GM23338 (cell line): Measurements from ENCODE around the gene ZBP1. TPM values are rescaled to one million over a fixed set of nuclear protein-coding genes. Genes with fewer than 3 reads are reported as not detected.

ENCODE experiments used
- ATAC-seq: fragments of 200-7000 bp; cut with Tn5 transposase; 3 replicates; pipeline ENCODE4 v1.9.1; 2020
- DNase-seq: peaks from one replicate; pipeline ENCODE4 v3.0.0-alpha.2; 2015; ENCODE audit warnings: low spot score
- H2AFZ ChIP-seq: fragments of 200-600 bp; sonication (generic); 2 replicates; pipeline ENCODE4 v1.8.0; 2016; ENCODE audit warnings: antibody characterized with exemption, mild to moderate bottlenecking, moderate library complexity
- H3F3A ChIP-seq: fragments of 200-600 bp; sonication (generic); replicated peaks from 2 replicates; pipeline ENCODE4 v1.8.0; 2017; ENCODE audit warnings: antibody characterized with exemption, mixed run types, low read depth
- H3K27ac ChIP-seq: fragments of 200-600 bp; sonication (generic); 2 replicates; pipeline ENCODE4 v1.6.1; 2016; ENCODE audit warnings: low read depth
- H3K27me3 ChIP-seq: fragments of 200-600 bp; sonication (generic); 2 replicates; pipeline ENCODE4 v1.8.0; 2016; ENCODE audit warnings: mild to moderate bottlenecking, mixed run types, moderate library complexity; ENCODE audit not compliant: insufficient read depth
- H3K36me3 ChIP-seq: fragments of 200-600 bp; sonication (generic); 2 replicates; pipeline ENCODE4 v1.8.0; 2016; ENCODE audit warnings: mild to moderate bottlenecking; ENCODE audit not compliant: insufficient read depth
- H3K4me1 ChIP-seq: fragments of 200-600 bp; sonication (generic); 2 replicates; pipeline ENCODE4 v1.8.0; 2016; ENCODE audit warnings: mild to moderate bottlenecking, moderate library complexity; ENCODE audit not compliant: insufficient read depth
- H3K4me2 ChIP-seq: fragments of 200-600 bp; sonication (generic); 2 replicates; pipeline ENCODE4 v1.7.1; 2017; ENCODE audit warnings: mixed run types
- H3K4me3 ChIP-seq: fragments of 200-600 bp; sonication (generic); 2 replicates; pipeline ENCODE4 v1.6.1; 2016; ENCODE audit warnings: mixed run types
- H3K79me2 ChIP-seq: fragments of 200-600 bp; sonication (generic); replicated peaks from 2 replicates; pipeline ENCODE4 v1.8.0; 2017; ENCODE audit warnings: mild to moderate bottlenecking; ENCODE audit not compliant: insufficient read depth
- H3K9me2 ChIP-seq: fragments of 200-600 bp; sonication (generic); 2 replicates; pipeline ENCODE4 v1.8.0; 2017; ENCODE audit not compliant: insufficient read depth
- H4K20me1 ChIP-seq: fragments of 200-600 bp; sonication (generic); replicated peaks from 2 replicates; pipeline ENCODE4 v1.8.0; 2017; ENCODE audit warnings: mild to moderate bottlenecking; ENCODE audit not compliant: insufficient read depth
- H3K27ac Mint-ChIP-seq: 2 replicates; pipeline ENCODE4 v1.8.0; 2020; ENCODE audit warnings: inconsistent platforms, mild to moderate bottlenecking, moderate library complexity, mixed read lengths
- H3K27me3 Mint-ChIP-seq: 3 replicates; pipeline ENCODE4 v1.8.0; 2022; ENCODE audit warnings: low read depth, mild to moderate bottlenecking, moderate library complexity, mixed read lengths, inconsistent platforms; ENCODE audit not compliant: insufficient read depth, poor library complexity
- H3K36me3 Mint-ChIP-seq: 3 replicates; pipeline ENCODE4 v1.8.0; 2021; ENCODE audit warnings: low read depth, mild to moderate bottlenecking, inconsistent platforms, moderate library complexity, mixed read lengths
- H3K4me1 Mint-ChIP-seq: 3 replicates; pipeline ENCODE4 v1.8.0; 2020; ENCODE audit warnings: mild to moderate bottlenecking, inconsistent platforms, mixed read lengths
- H3K4me3 Mint-ChIP-seq: 3 replicates; pipeline ENCODE4 v1.8.0; 2021; ENCODE audit warnings: moderate library complexity, mild to moderate bottlenecking, inconsistent platforms, mixed read lengths
- H3K9me3 Mint-ChIP-seq: 3 replicates; pipeline ENCODE4 v1.8.0; 2020; ENCODE audit warnings: moderate library complexity, mild to moderate bottlenecking, inconsistent platforms, mixed read lengths
- EZH2 ChIP-seq: fragments of 200-600 bp; sonication (generic); IDR thresholded peaks from one replicate; pipeline ENCODE4 v1.8.0; 2017; ENCODE audit warnings: antibody characterized with exemption, mild to moderate bottlenecking, low read depth; ENCODE audit not compliant: unreplicated experiment
- POLR2AphosphoS5 ChIP-seq: IDR thresholded peaks from 2 replicates; pipeline ENCODE4 v1.6.1; 2016; ENCODE audit warnings: antibody characterized with exemption, low read depth
- STAT1 ChIP-seq: IDR thresholded peaks from one replicate; pipeline ENCODE4 v1.6.1; 2016; ENCODE audit warnings: antibody characterized with exemption; ENCODE audit not compliant: unreplicated experiment
- polyA plus RNA-seq: library from polyadenylated mRNA; unstranded; fragments of >200 nt; fragmentation: Nextera tagmentation; extraction: Ambion mirVana; gene quantifications from 2 replicates; pipeline ENCODE4 v1.2.1, GENCODE V29; 2016
- total RNA-seq: library from RNA; depleted of rRNA; stranded (reverse); fragments of >200 nt; shearing (Covaris generic); gene quantifications from 2 replicates; pipeline ENCODE4 v1.2.3, GENCODE V29; 2014
- TF ChIP-seq, protein P1 (sequence below), 2 experiments: fragments of 200-600 bp in 1 of 2; sonication (generic) in 1 of 2; conservative IDR thresholded peaks; 2 replicates each; pipeline versions ENCODE4 v1.5.1 to v1.6.1; 2016 to 2017; ENCODE audit warnings: antibody characterized with exemption in 2 of 2, low read depth in 2 of 2, mild to moderate bottlenecking in 2 of 2, moderate library complexity in 1 of 2
- TF ChIP-seq, protein P2 (sequence below): fragments of 250-450 bp; sonication (Bioruptor Pico); IDR thresholded peaks from 2 replicates; pipeline ENCODE4 v1.5.0; 2020; ENCODE audit warnings: mild to moderate bottlenecking, moderate library complexity

ZBP1 gene
- total and polyA plus RNA-seq, 2 experiments from 2014 or later: not detected

DNA sequence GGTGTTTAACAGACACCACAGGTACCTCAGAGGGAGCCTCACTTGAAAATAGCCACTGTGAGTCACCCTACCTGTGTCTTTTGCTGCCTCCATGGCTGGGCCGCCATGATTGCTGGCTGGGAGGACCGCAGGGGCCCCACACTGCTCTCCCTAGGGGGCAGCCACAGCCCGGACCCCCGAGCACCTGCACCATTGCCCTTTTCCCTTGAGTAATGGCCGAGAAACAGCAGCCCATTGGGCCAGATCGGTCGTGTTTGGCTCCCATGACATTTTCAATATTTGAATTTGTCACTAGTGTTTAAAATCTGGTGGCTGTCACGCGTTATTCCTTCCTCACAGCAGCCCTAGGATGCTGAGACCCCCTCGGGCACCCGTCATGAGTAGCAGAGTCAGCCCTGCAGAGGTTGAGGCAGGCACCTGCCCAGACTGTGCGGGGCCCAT, 6.7 kb downstream of the ZBP1 start:
- no peak overlapping the region for H3K4me3 Mint-ChIP-seq
- H3K27ac Mint-ChIP-seq: no peak overlapping the region
- H3K27me3 Mint-ChIP-seq: peaks cover 10% of the 10 kb centered on the region
- TF ChIP-seq, protein P1, sequence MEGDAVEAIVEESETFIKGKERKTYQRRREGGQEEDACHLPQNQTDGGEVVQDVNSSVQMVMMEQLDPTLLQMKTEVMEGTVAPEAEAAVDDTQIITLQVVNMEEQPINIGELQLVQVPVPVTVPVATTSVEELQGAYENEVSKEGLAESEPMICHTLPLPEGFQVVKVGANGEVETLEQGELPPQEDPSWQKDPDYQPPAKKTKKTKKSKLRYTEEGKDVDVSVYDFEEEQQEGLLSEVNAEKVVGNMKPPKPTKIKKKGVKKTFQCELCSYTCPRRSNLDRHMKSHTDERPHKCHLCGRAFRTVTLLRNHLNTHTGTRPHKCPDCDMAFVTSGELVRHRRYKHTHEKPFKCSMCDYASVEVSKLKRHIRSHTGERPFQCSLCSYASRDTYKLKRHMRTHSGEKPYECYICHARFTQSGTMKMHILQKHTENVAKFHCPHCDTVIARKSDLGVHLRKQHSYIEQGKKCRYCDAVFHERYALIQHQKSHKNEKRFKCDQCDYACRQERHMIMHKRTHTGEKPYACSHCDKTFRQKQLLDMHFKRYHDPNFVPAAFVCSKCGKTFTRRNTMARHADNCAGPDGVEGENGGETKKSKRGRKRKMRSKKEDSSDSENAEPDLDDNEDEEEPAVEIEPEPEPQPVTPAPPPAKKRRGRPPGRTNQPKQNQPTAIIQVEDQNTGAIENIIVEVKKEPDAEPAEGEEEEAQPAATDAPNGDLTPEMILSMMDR (conservative IDR thresholded peaks at IDR 0.05; ENCODE audit: low read depth in 2 of 2): no peak
- TF ChIP-seq EZH2 (no peak), STAT1 (no peak), POLR2AphosphoS5 (no peak)
- Histone ChIP-seq H3K27me3 (no peaks in the 10 kb centered on the region), H3K4me2 (no peak overlapping the region), H3K4me1 (no peaks in the 10 kb centered on the region), H3K4me3 (no peak overlapping the region), H3K36me3 (no peaks in the 10 kb centered on the region), H3K79me2 (no peaks in the 10 kb centered on the region), H2AFZ (no peak overlapping the region), H4K20me1 (no peaks in the 10 kb centered on the region), H3K27ac (no peak overlapping the region), H3K9me2 (0 out of 2 replicates have a peak, but pooled peaks cover 2% of the 10 kb centered on the region), H3F3A (no peaks in the 10 kb centered on the region)
- ATAC-seq (no peak), DNase-seq (no peak)
- H3K36me3 Mint-ChIP-seq: no peaks in the 10 kb centered on the region
- H3K9me3 Mint-ChIP-seq: no peaks in the 10 kb centered on the region; the same call in 2 of the 3 replicates
- no peaks in the 10 kb centered on the region; the same call in 2 of the 3 replicates for H3K4me1 Mint-ChIP-seq

DNA sequence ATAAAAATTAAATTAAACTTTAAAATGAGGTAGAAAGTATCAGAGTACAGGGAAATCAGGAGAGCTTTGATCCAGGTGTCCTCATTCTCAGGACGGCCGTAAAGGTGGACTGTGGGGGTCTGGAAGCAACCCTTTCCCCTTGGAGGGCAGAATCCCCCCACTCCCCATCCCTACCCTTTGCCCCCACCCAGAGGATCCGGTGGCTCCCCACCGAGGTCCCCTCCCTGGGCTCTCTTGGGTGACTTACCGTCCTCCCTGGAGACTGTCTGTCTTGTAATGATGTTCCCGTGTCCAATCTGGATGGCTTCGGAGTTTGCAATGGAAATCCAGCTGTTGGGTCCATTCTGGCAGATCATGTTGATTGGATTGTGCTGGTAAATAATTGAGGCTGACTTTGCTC, 7.3 kb downstream of the ZBP1 start:
- no peaks in the 10 kb centered on the region for H4K20me1 ChIP-seq
- no peak overlapping the region for H3K4me3 Mint-ChIP-seq
- DNase-seq (no peak), ATAC-seq (no peak)
- H2AFZ ChIP-seq: no peak overlapping the region
- H3F3A ChIP-seq: no peaks in the 10 kb centered on the region
- H3K27me3 Mint-ChIP-seq: peaks cover 10% of the 10 kb centered on the region
- TF ChIP-seq, protein P2, sequence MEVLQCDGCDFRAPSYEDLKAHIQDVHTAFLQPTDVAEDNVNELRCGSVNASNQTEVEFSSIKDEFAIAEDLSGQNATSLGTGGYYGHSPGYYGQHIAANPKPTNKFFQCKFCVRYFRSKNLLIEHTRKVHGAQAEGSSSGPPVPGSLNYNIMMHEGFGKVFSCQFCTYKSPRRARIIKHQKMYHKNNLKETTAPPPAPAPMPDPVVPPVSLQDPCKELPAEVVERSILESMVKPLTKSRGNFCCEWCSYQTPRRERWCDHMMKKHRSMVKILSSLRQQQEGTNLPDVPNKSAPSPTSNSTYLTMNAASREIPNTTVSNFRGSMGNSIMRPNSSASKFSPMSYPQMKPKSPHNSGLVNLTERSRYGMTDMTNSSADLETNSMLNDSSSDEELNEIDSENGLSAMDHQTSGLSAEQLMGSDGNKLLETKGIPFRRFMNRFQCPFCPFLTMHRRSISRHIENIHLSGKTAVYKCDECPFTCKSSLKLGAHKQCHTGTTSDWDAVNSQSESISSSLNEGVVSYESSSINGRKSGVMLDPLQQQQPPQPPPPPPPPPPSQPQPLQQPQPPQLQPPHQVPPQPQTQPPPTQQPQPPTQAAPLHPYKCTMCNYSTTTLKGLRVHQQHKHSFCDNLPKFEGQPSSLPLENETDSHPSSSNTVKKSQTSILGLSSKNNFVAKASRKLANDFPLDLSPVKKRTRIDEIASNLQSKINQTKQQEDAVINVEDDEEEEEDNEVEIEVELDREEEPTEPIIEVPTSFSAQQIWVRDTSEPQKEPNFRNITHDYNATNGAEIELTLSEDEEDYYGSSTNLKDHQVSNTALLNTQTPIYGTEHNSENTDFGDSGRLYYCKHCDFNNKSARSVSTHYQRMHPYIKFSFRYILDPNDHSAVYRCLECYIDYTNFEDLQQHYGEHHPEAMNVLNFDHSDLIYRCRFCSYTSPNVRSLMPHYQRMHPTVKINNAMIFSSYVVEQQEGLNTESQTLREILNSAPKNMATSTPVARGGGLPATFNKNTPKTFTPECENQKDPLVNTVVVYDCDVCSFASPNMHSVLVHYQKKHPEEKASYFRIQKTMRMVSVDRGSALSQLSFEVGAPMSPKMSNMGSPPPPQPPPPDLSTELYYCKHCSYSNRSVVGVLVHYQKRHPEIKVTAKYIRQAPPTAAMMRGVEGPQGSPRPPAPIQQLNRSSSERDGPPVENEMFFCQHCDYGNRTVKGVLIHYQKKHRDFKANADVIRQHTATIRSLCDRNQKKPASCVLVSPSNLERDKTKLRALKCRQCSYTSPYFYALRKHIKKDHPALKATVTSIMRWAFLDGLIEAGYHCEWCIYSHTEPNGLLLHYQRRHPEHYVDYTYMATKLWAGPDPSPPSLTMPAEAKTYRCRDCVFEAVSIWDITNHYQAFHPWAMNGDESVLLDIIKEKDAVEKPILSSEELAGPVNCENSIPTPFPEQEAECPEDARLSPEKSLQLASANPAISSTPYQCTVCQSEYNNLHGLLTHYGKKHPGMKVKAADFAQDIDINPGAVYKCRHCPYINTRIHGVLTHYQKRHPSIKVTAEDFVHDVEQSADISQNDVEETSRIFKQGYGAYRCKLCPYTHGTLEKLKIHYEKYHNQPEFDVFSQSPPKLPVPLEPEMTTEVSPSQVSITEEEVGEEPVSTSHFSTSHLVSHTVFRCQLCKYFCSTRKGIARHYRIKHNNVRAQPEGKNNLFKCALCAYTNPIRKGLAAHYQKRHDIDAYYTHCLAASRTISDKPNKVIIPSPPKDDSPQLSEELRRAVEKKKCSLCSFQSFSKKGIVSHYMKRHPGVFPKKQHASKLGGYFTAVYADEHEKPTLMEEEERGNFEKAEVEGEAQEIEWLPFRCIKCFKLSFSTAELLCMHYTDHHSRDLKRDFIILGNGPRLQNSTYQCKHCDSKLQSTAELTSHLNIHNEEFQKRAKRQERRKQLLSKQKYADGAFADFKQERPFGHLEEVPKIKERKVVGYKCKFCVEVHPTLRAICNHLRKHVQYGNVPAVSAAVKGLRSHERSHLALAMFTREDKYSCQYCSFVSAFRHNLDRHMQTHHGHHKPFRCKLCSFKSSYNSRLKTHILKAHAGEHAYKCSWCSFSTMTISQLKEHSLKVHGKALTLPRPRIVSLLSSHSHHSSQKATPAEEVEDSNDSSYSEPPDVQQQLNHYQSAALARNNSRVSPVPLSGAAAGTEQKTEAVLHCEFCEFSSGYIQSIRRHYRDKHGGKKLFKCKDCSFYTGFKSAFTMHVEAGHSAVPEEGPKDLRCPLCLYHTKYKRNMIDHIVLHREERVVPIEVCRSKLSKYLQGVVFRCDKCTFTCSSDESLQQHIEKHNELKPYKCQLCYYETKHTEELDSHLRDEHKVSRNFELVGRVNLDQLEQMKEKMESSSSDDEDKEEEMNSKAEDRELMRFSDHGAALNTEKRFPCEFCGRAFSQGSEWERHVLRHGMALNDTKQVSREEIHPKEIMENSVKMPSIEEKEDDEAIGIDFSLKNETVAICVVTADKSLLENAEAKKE: no peak
- TF ChIP-seq POLR2AphosphoS5: no peak
- no peaks in the 10 kb centered on the region; the same call in 2 of the 3 replicates for H3K9me3 Mint-ChIP-seq
- no peak overlapping the region for H3K4me2 ChIP-seq
- H3K27ac ChIP-seq: no peak overlapping the region
- H3K9me2 ChIP-seq: 0 out of 2 replicates have a peak, but pooled peaks cover 2% of the 10 kb centered on the region
- no peaks in the 10 kb centered on the region for H3K36me3 Mint-ChIP-seq
- H3K4me1 ChIP-seq: no peaks in the 10 kb centered on the region
- H3K4me3 ChIP-seq: no peak overlapping the region
- H3K79me2 ChIP-seq: no peaks in the 10 kb centered on the region
- no peaks in the 10 kb centered on the region for H3K27me3 ChIP-seq
- H3K27ac Mint-ChIP-seq: no peak overlapping the region
- no peaks in the 10 kb centered on the region for H3K36me3 ChIP-seq
- H3K4me1 Mint-ChIP-seq: no peaks in the 10 kb centered on the region; the same call in 2 of the 3 replicates
